LNCAP (cell line): ENCODE measurements around the gene KCTD3.

Experiments used
- TF ChIP-seq, protein P1 (sequence below): fragments of 450-650 bp; IDR thresholded peaks from 2 replicates; pipeline ENCODE4 v1.5.1; 2017; ENCODE audit warnings: mild to moderate bottlenecking

Gene KCTD3

DNA sequence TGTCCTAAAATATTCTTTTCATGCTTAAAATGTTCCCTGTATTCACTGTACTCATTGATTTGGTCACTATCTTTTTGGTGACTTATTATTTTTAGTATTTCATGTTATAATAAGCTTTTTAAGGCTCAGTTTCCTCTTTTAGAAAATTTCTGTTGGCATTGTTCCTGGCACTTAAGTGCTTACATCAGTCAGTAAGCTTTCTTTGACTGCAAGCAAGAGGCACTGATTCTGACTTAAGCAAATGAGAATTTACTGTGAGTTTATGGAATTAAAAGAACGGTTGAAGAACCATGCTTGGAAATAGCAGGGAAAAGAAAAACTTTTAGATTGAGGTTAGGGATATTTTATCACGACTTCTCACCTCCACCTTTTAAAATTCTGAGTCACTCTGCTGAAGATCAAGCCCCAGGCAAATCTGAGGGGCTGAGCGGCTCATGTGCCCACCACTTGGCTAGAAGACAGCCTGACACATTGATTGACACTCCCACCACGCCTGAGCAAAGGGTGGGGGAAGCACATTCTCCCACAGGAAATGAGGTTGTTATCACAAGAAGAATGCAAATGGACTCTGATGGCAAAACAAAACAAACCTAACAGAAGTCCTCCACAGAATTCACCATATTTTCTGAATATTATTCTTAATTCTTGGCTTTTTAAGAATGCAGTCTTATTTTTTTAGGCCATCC, 102.8 kb downstream of the KCTD3 start:
- TF ChIP-seq, protein P1, sequence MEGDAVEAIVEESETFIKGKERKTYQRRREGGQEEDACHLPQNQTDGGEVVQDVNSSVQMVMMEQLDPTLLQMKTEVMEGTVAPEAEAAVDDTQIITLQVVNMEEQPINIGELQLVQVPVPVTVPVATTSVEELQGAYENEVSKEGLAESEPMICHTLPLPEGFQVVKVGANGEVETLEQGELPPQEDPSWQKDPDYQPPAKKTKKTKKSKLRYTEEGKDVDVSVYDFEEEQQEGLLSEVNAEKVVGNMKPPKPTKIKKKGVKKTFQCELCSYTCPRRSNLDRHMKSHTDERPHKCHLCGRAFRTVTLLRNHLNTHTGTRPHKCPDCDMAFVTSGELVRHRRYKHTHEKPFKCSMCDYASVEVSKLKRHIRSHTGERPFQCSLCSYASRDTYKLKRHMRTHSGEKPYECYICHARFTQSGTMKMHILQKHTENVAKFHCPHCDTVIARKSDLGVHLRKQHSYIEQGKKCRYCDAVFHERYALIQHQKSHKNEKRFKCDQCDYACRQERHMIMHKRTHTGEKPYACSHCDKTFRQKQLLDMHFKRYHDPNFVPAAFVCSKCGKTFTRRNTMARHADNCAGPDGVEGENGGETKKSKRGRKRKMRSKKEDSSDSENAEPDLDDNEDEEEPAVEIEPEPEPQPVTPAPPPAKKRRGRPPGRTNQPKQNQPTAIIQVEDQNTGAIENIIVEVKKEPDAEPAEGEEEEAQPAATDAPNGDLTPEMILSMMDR: no peak
